GM18873 (cell line): Measurements from ENCODE around the gene TESK1.

Source experiments
- ATAC-seq: cut with Tn5 transposase; IDR thresholded peaks from one replicate; pipeline ENCODE4 v1.9.1; 2021; ENCODE audit warnings: mild to moderate bottlenecking, moderate library complexity, moderate number of reproducible peaks; ENCODE audit not compliant: unreplicated experiment, low FRiP score

TESK1 gene

GRCh38 chr9:35604578-35605350, at the start of gene TESK1:
Gene TESK1 (plus strand): TSS chr9:35605262. CDS start chr9:35605620, 358 bp downstream.
- no peak for ATAC-seq

- no peak for ATAC-seq
Measured at GRCh38 chr9:35555881-35556280, 49.2 kb upstream of the TESK1 start.

GRCh38 chr9:35556776-35557175, 48.3 kb upstream of the TESK1 start:
- no peak for ATAC-seq

- no peak for ATAC-seq
Measured at GRCh38 chr9:35557320-35557719, 47.7 kb upstream of the TESK1 start.

- no peak for ATAC-seq
Measured at GRCh38 chr9:35558185-35558584, 46.9 kb upstream of the TESK1 start.

- ATAC-seq, result no peak
Measured at GRCh38 chr9:35559792-35560530, 45.1 kb upstream of the TESK1 start.

- ATAC-seq, result no peak
Measured at GRCh38 chr9:35560625-35561337, 44.3 kb upstream of the TESK1 start.

GRCh38 chr9:35561468-35562261, 43.4 kb upstream of the TESK1 start:
- ATAC-seq, result no peak

GRCh38 chr9:35562895-35563780, 41.9 kb upstream of the TESK1 start:
- no peak for ATAC-seq

GRCh38 chr9:35563791-35564197, 41.3 kb upstream of the TESK1 start:
- no peak for ATAC-seq

- ATAC-seq, result no peak
Measured at GRCh38 chr9:35564658-35565061, 40.4 kb upstream of the TESK1 start.

GRCh38 chr9:35566417-35566816, 38.6 kb upstream of the TESK1 start:
- no peak for ATAC-seq

GRCh38 chr9:35568196-35568595, 36.9 kb upstream of the TESK1 start:
- no peak for ATAC-seq

GRCh38 chr9:35569206-35569605, 35.9 kb upstream of the TESK1 start:
- no peak for ATAC-seq

- ATAC-seq, result no peak
Measured at GRCh38 chr9:35570709-35571504, 34.2 kb upstream of the TESK1 start.

- ATAC-seq, result no peak
Measured at GRCh38 chr9:35574578-35575122, 30.4 kb upstream of the TESK1 start.

GRCh38 chr9:35575478-35575877, 29.6 kb upstream of the TESK1 start:
- ATAC-seq, result no peak

- no peak for ATAC-seq
Measured at GRCh38 chr9:35577486-35577885, 27.6 kb upstream of the TESK1 start.
